H1 (cell line): ENCODE results near the gene CEP85. TPM values are rescaled to one million over a fixed set of nuclear protein-coding genes. Genes with fewer than 3 reads are reported as not detected.

Source experiments
- CTCF ChIA-PET: fragments of 300-600 bp; sonication (Branson Sonifier 250); formaldehyde crosslinking; loops from one replicate; lab custom pipeline; 2021; ENCODE audit not compliant: partially characterized antibody; lab: Charles Lee
- POLR2A ChIA-PET: fragments of 300-600 bp; sonication (Branson Sonifier 250); formaldehyde crosslinking; loops from one replicate; lab custom pipeline; 2021; ENCODE audit warnings: inconsistent platforms; ENCODE audit not compliant: partially characterized antibody; lab: Charles Lee
- DNase-seq, 2 experiments: peaks; one replicate each; pipeline versions ENCODE4 v3.0.0 to v3.0.0-alpha.2; 2010 to 2022; ENCODE audit warnings: low spot score in 2 of 2, low read depth in 1 of 2, mixed read lengths in 1 of 2
- FAIRE-seq: peaks from 2 replicates; lab custom pipeline; 2011; peaks lifted over from hg19 to GRCh38; lab: Jason Lieb, UNC
- H2AFZ ChIP-seq: 2 replicates; pipeline ENCODE4 v1.8.1; 2012; ENCODE audit warnings: low read length, inconsistent platforms
- H2AK5ac ChIP-seq: 2 replicates; pipeline ENCODE4 v1.6.1; 2013; ENCODE audit warnings: low read depth, low read length
- H2BK120ac ChIP-seq: replicated peaks from 2 replicates; pipeline ENCODE3; 2013; ENCODE audit warnings: low read depth, low read length, inconsistent platforms
- H2BK12ac ChIP-seq: 2 replicates; pipeline ENCODE4 v1.6.1; 2013; ENCODE audit warnings: low read depth, low read length
- H2BK15ac ChIP-seq: 2 replicates; pipeline ENCODE4 v1.6.1; 2013; ENCODE audit warnings: low read length
- H2BK20ac ChIP-seq: 2 replicates; pipeline ENCODE4 v1.6.1; 2013; ENCODE audit warnings: low read length
- H2BK5ac ChIP-seq: 2 replicates; pipeline ENCODE4 v1.6.1; 2013; ENCODE audit warnings: low read depth, low read length
- H3K14ac ChIP-seq: 2 replicates; pipeline ENCODE4 v1.6.1; 2013; ENCODE audit warnings: inconsistent platforms; ENCODE audit not compliant: insufficient read length
- H3K18ac ChIP-seq: 2 replicates; pipeline ENCODE4 v1.6.1; 2013; ENCODE audit warnings: low read length; ENCODE audit errors: extremely low read depth
- H3K23ac ChIP-seq: 2 replicates; pipeline ENCODE4 v1.6.1; 2013; ENCODE audit warnings: inconsistent platforms; ENCODE audit not compliant: insufficient read length
- H3K23me2 ChIP-seq: 2 replicates; pipeline ENCODE4 v1.6.1; 2013; ENCODE audit warnings: low read depth, low read length
- H3K27ac ChIP-seq: 2 replicates; pipeline ENCODE4 v1.6.1; 2011; ENCODE audit warnings: low read depth, low read length, inconsistent platforms
- H3K27me3 ChIP-seq, 4 experiments: replicated peaks in 1 of 4; 1 replicate in 1 of 4; 2 replicates in 3 of 4; pipeline versions ENCODE4 v1.6.1 to v1.8.1; 2011 to 2013; ENCODE audit warnings: low read length in 3 of 4, mild to moderate bottlenecking in 3 of 4, inconsistent platforms in 2 of 4, mixed read lengths in 2 of 4, moderate library complexity in 1 of 4; ENCODE audit not compliant: control insufficient read depth in 3 of 4, insufficient read depth in 3 of 4; ENCODE audit errors: extremely low read depth in 1 of 4
- H3K36me3 ChIP-seq, 4 experiments: 2 replicates each; pipeline versions ENCODE4 v1.6.1 to v1.8.1; 2011 to 2013; ENCODE audit warnings: mild to moderate bottlenecking in 4 of 4, low read length in 3 of 4, moderate library complexity in 2 of 4, control low read depth in 1 of 4, inconsistent platforms in 1 of 4; ENCODE audit not compliant: insufficient read depth in 4 of 4, control insufficient read depth in 2 of 4
- H3K4ac ChIP-seq: replicated peaks from 2 replicates; pipeline ENCODE3; 2013; ENCODE audit warnings: low read length, low read depth, mixed read lengths, inconsistent platforms; ENCODE audit not compliant: insufficient read length
- H3K4me1 ChIP-seq, 4 experiments: replicated peaks in 1 of 4; 1 replicate in 1 of 4; 2 replicates in 3 of 4; pipeline versions ENCODE4 v1.6.1 to v1.8.1; 2011 to 2013; ENCODE audit warnings: low read length in 3 of 4, inconsistent platforms in 2 of 4, mixed read lengths in 1 of 4; ENCODE audit not compliant: insufficient read depth in 4 of 4, control insufficient read depth in 3 of 4
- H3K4me2 ChIP-seq, 2 experiments: 2 replicates each; pipeline versions ENCODE4 v1.6.1 to v1.8.1; 2011 to 2013; ENCODE audit warnings: low read depth in 2 of 2, low read length in 2 of 2, control low read depth in 1 of 2, inconsistent platforms in 1 of 2, mild to moderate bottlenecking in 1 of 2; ENCODE audit not compliant: insufficient read depth in 1 of 2
- H3K4me3 ChIP-seq, 4 experiments: fragments of 200-600, 300-600 bp in 1 of 4; sonication (generic), shearing (Covaris generic), sonication (Bioruptor Twin) in 1 of 4; 2 replicates each; pipeline versions ENCODE4 v1.5.1 to v1.8.1; 2011 to 2016; ENCODE audit warnings: low read length in 4 of 4, low read depth in 3 of 4, control low read depth in 2 of 4, inconsistent platforms in 2 of 4, mild to moderate bottlenecking in 2 of 4, mixed read lengths in 1 of 4, moderate library complexity in 1 of 4; ENCODE audit not compliant: insufficient read depth in 2 of 4; ENCODE audit errors: extremely low read depth in 1 of 4
- H3K56ac ChIP-seq: replicated peaks from 2 replicates; pipeline ENCODE3; 2013; ENCODE audit warnings: low read depth, mild to moderate bottlenecking, mixed read lengths, low read length, inconsistent platforms; ENCODE audit not compliant: insufficient read length
- H3K79me1 ChIP-seq: 2 replicates; pipeline ENCODE4 v1.6.1; 2013; ENCODE audit warnings: low read depth, low read length, control low read depth
- H3K79me2 ChIP-seq, 2 experiments: 2 replicates each; pipeline versions ENCODE4 v1.6.1 to v1.8.1; 2012 to 2013; ENCODE audit warnings: low read length in 2 of 2, mild to moderate bottlenecking in 2 of 2, inconsistent platforms in 1 of 2; ENCODE audit not compliant: insufficient read depth in 2 of 2, control insufficient read depth in 1 of 2
- H3K9ac ChIP-seq, 4 experiments: replicated peaks in 1 of 4; 1 replicate in 1 of 4; 2 replicates in 3 of 4; pipeline versions ENCODE4 v1.6.1 to v1.8.1; 2011 to 2013; ENCODE audit warnings: low read depth in 3 of 4, low read length in 3 of 4, control low read depth in 2 of 4, mild to moderate bottlenecking in 2 of 4, moderate library complexity in 2 of 4, inconsistent platforms in 1 of 4; ENCODE audit errors: extremely low read depth in 1 of 4
- H3K9me3 ChIP-seq, 2 experiments: 2 replicates each; pipeline versions ENCODE4 v1.6.1 to v1.8.1; 2012 to 2013; ENCODE audit warnings: mild to moderate bottlenecking in 2 of 2, moderate library complexity in 2 of 2, control low read depth in 1 of 2, inconsistent platforms in 1 of 2, low read depth in 1 of 2, low read length in 1 of 2, mixed read lengths in 1 of 2; ENCODE audit not compliant: insufficient read depth in 2 of 2
- H4K20me1 ChIP-seq, 2 experiments: replicated peaks in 1 of 2; 2 replicates each; pipeline versions ENCODE3 to v1.8.1; 2011 to 2013; ENCODE audit warnings: inconsistent platforms in 2 of 2, low read length in 2 of 2, mild to moderate bottlenecking in 1 of 2; ENCODE audit not compliant: insufficient read depth in 2 of 2, control insufficient read depth in 1 of 2
- H4K5ac ChIP-seq: 2 replicates; pipeline ENCODE4 v1.6.1; 2013; ENCODE audit warnings: low read length, low read depth, mixed read lengths, inconsistent platforms; ENCODE audit not compliant: insufficient read length
- H4K8ac ChIP-seq: 2 replicates; pipeline ENCODE4 v1.8.0; 2013; ENCODE audit warnings: mild to moderate bottlenecking, moderate library complexity, low read length, inconsistent platforms; ENCODE audit not compliant: insufficient read depth; ENCODE audit errors: extremely low read depth
- H4K91ac ChIP-seq: replicated peaks from 2 replicates; pipeline ENCODE3; 2013; ENCODE audit warnings: low read length, mixed read lengths, inconsistent platforms; ENCODE audit not compliant: insufficient read length
- ASH2L ChIP-seq: fragments of 200-600, 300-600 bp; sonication (generic); IDR thresholded peaks from one replicate; pipeline ENCODE4 v1.7.1; 2017; ENCODE audit warnings: low read length
- ATF2 ChIP-seq: IDR thresholded peaks from 2 replicates; pipeline ENCODE4 v1.6.1; 2012; ENCODE audit warnings: low read length, inconsistent platforms
- CTBP2 ChIP-seq: IDR thresholded peaks from 2 replicates; pipeline ENCODE4 v1.7.0; 2011; ENCODE audit warnings: borderline replicate concordance, mild to moderate bottlenecking, moderate library complexity, mixed read lengths, low read length; ENCODE audit not compliant: insufficient read depth, insufficient read length
- EGR1 ChIP-seq: IDR thresholded peaks from 2 replicates; pipeline ENCODE4 v1.6.1; 2011; ENCODE audit warnings: low read depth, low read length, borderline replicate concordance
- EZH2 ChIP-seq: fragments of 200-600 bp; sonication (generic); IDR thresholded peaks from 2 replicates; pipeline ENCODE4 v1.7.1; 2012; ENCODE audit warnings: low read depth, mild to moderate bottlenecking, moderate library complexity, low read length, inconsistent platforms; ENCODE audit not compliant: severe bottlenecking
- KDM4A ChIP-seq: IDR thresholded peaks from one replicate; pipeline ENCODE4 v1.7.1; 2012; ENCODE audit warnings: low read depth, mild to moderate bottlenecking, moderate library complexity, low read length, inconsistent platforms; ENCODE audit not compliant: severe bottlenecking
- MAX ChIP-seq: IDR thresholded peaks from 2 replicates; pipeline ENCODE4 v1.6.1; 2012; ENCODE audit warnings: inconsistent platforms
- NRF1 ChIP-seq: IDR thresholded peaks from 2 replicates; pipeline ENCODE4 v1.6.1; 2011; ENCODE audit warnings: mild to moderate bottlenecking, low read depth, low read length, improper control_type of control experiment
- PHF8 ChIP-seq: fragments of 200-600 bp; sonication (generic); conservative IDR thresholded peaks from 2 replicates; pipeline ENCODE4 v1.7.1; 2012; ENCODE audit warnings: low read depth, mild to moderate bottlenecking, inconsistent platforms, low read length, moderate library complexity
- POLR2AphosphoS5 ChIP-seq: IDR thresholded peaks from 2 replicates; pipeline ENCODE4 v1.6.1; 2011; ENCODE audit warnings: low read depth, low read length
- TBP ChIP-seq: IDR thresholded peaks from 2 replicates; pipeline ENCODE4 v1.6.1; 2011; ENCODE audit warnings: low read depth, low read length, improper control_type of control experiment
- TEAD4 ChIP-seq: IDR thresholded peaks from 2 replicates; pipeline ENCODE4 v1.6.1; 2012; ENCODE audit warnings: low read depth, low read length, inconsistent platforms, mixed read lengths
- WGBS, 2 experiments: shearing (Covaris generic) in 1 of 2; methylation state at CpG; one replicate each; pipeline versions ENCODE4 v1.1.6 to v1.1.7; 2013 to 2015; ENCODE audit warnings: low lambda C conversion rate in 2 of 2, mixed read lengths in 2 of 2, inconsistent platforms in 1 of 2, low coverage in 1 of 2, missing lambda C conversion rate in 1 of 2; ENCODE audit not compliant: insufficient replicate concordance in 2 of 2, insufficient coverage in 1 of 2, insufficient read length in 1 of 2; ENCODE audit errors: extremely low coverage in 1 of 2, missing lambda C conversion rate in 1 of 2; 5-methylcytosine and 5-hydroxymethylcytosine counted together
- polyA plus RNA-seq, 7 experiments: library from polyadenylated mRNA; depleted of rRNA in 3 of 7; stranded (reverse) in 5 of 7; unstranded in 2 of 7; fragments of >200 nt in 5 of 7; fragments of 200-250 nt in 2 of 7; gene quantifications; 1 replicate in 5 of 7; 2 replicates in 1 of 7; 4 replicates in 1 of 7; pipeline versions ENCODE4 v1.2.1 to v1.2.3, GENCODE V29; 2011 to 2013; ENCODE audit warnings: missing spikeins in 2 of 7, mixed read lengths in 2 of 7
- total RNA-seq: library from RNA; stranded (reverse); fragmentation: NEBNext Ultra II Directional; extraction: Animal tissue kit (Norgen Biotek cat#: 25700); gene quantifications from 2 replicates; pipeline ENCODE4 v1.2.1, GENCODE V29; 2021

Gene CEP85
- total and polyA plus RNA-seq, 2 of the 8 experiments (the other 6 are each of a cell fraction or from before 2014, with no cell fraction given): 40.4 to 43.7 TPM

GRCh38 chr1:26239936-26240335, 5.9 kb downstream of the CEP85 start:
- Histone ChIP-seq H4K5ac (no peak overlapping the region), H4K20me1 (peaks cover 7 to 14% of the 10 kb centered on the region in 2 experiments), H2BK120ac (no peak overlapping the region), H2AFZ (no peak overlapping the region), H3K4me3 (no peak overlapping the region), H2AK5ac (no peak overlapping the region), H2BK20ac (no peak overlapping the region), H3K4me1 (peaks cover 0 to 4% (median 1%) of the 10 kb centered on the region in 4 experiments; a peak in 4 of 7 replicates), H4K91ac (no peak overlapping the region), H3K18ac (no peak overlapping the region), H3K79me2 (peaks cover 5 to 68% of the 10 kb centered on the region in 2 experiments), H4K8ac (no peak overlapping the region), H3K27me3 (no peaks in the 10 kb centered on the region), H2BK12ac (no peak overlapping the region), H3K14ac (no peak overlapping the region), H3K79me1 (peaks cover 4% of the 10 kb centered on the region), H2BK5ac (no peak overlapping the region), H3K9me3 (no peaks in the 10 kb centered on the region), H3K56ac (no peak overlapping the region), H2BK15ac (no peak overlapping the region), H3K27ac (no peak overlapping the region), H3K23ac (no peak overlapping the region), H3K9ac (no peak overlapping the region), H3K4me2 (no peak overlapping the region), H3K23me2 (peaks cover 2% of the 10 kb centered on the region; the same call in 1 of the 2 replicates), H3K36me3 (peaks cover 0 to 23% (median 7%) of the 10 kb centered on the region in 4 experiments; a peak in 7 of 8 replicates), H3K4ac (no peak overlapping the region)
- 90% methylated on average over 4 of the region's 4 CpGs; no CpG with 5 or more reads in 1 of the 2 experiments for WGBS, 2 experiments
- TF ChIP-seq KDM4A (no peak), TEAD4 (no peak), POLR2AphosphoS5 (no peak), MAX (no peak), CTBP2 (no peak), EZH2 (no peak), ATF2 (no peak), TBP (no peak), PHF8 (no peak), EGR1 (no peak), ASH2L (no peak), NRF1 (no peak)
- POLR2A ChIA-PET: no interaction called here
- CTCF ChIA-PET: interaction anchor here (0.7 kb wide), 1 partner anchor 70 kb away, joined by 3 read pairs; the partner anchor contains the start of gene ZNF593
- no peak for FAIRE-seq
- DNase-seq: no peak
